Stimulated activated CD4-positive, alpha-beta T cell treated with anti-CD3 and anti-CD28 coated beads, Interleukin-1b, Interleukin-23, amount 100 ng/mL, for 48 hours (primary cell): ENCODE results near the gene GRIP2.

ENCODE experiments used
- DNase-seq: peaks from one replicate; pipeline ENCODE4 v3.0.0-alpha.2; 2020

The GRIP2 gene

DNA sequence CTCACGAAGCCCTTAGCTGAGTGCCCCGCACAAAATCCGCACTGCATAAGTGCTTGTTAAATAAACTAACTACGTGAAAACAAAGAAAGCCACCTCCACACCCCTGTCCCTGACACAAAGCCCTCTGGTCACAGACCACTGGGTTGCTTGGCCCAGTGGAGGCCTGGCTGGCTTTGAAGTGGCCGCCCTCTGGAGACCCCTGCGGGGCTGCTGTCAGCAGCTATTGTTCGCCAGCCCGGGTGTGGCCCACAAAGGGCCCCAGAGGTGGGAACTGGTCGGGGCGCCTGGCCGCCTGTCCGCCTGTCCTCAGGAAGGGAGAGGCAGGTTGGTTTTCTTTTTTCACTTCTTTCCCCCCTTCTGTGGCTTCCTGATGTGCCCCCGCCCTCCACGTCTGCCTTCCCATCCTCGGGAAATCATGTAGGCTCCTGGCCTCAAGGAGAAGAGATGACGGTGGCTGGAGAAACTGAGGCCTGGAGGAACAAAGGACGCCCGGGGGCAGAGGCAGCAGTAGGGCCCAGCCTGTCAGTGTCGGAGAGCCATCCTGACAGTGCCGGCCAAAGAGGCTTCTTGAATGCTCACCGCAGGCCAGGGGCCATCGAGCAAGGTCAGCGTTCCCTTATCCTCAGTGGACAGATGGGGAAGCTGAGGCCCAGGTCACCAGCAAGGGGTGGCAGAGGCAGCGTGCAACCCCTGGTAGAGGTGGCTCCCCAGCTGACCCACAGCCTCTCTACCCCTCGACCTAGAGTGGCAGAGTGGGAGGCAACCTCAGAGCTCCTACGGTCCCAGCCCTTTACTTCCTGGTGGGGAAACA lies 76.6 kb downstream of the GRIP2 start:
- DNase-seq, result no peak

DNA sequence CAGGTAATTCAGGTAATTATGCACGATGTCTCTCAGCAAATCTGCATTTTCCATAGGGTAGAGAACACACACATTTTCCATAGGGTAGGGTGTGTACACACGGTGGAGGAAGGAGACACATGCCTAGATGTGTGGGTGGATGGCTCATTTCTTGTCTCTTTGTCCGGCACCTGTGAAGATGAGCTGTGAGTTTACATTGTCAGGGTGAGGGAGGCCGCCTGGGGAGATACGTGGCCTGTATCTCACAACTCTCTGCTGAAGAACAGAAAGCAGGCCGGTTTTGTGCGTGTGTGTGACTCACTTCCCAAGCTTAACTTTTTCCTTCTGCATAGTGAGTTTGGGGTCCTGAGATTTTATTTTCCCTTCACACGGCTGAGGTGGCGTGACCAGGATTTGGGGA lies 77.4 kb downstream of the GRIP2 start:
- DNase-seq, result peak; percentile 65

DNA sequence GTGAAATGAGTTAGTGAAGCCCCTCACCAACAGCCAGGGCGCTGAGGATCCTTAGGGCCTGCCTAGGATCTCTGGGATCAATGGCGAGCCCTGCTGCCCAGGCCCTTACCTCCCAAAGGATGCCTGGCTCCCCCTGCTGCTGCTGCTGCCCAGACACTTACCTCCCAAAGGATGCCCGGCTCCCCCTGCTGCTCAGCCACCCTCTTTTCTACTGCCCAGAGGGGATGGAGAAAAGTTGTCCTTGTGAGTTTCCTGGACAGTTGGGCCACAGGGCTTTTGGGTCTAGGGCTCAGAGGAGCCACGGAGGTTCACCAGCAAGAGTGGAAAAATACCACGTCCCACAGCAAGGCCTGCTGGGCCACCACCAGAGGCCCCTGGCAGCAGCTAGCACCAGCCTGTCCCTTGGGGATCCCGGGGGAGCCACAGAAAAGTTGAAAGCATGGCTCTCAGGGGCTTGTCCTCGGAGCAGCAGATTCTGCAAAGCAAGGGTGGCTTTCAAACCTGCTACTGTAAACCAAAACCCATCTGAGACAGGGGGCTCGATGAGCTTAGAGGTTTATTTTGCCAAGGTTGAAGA lies 78.3 kb downstream of the GRIP2 start:
- no peak for DNase-seq

DNA sequence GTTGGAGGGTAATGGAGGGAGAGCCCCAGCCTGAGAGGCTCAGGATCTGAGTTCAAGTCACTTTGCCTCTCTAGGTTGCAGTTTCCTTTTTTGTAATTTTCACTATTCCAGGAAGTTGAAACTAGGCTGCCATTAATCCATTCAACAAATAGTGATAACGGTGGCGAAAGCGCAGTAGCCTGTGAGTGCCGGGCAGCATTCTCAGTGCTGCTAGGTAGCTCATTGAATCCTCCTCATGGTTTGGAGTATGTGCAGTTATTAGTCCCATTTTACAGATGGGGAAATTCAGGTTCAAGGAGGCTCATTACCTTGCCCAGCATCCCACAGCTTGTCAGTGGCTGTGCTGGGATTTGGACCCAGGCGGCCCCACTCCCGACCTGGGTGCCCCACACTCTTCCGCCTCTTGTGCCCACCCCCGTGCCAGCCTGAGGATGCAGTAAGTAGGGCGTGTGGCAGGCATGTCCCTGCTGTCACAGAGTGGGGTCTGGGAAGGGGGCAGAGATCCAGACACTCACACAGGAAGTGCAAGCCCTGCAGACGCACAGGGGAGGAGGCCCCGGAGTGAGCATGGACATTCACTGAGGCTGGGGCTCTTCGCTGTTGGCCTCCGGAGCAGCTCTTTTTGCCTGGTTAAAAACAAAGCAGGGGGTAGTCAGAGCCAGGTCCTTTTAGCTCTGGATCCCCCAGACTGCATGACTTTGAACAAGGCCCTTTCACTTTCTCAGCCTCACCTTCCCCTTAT lies 79.0 kb downstream of the GRIP2 start:
- no peak for DNase-seq

DNA sequence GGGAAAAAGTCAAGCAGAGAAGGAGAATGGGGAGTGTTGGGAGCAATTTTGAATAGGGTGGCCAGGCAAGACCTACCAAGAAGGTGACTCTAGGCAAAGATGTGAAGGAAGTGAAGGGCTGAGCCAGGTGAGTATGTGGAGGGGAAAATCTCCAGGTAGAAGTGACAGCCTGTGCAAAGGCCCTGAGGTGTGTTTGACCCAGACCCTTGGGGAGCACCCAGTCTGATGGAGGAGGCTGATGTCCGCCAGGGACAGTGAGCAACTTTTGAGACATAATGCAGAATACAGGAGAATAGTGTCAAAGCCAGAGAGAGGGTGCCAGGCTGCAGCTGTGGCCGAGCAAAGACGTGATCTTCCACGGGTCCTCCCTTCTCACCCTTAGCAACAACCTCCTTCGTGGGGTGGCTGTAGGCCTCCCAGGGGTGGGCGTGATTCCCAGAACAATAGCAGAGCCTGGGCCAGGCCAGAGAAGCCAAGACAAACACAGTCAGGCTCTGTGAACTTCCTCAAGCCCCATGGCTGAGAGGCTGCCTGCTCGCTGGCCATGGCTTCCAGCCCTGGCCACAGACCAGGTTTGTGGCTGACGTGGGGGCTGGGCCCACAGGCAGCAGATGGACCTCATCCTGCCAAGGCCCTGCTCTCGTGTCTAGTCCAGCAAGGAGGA lies 79.7 kb downstream of the GRIP2 start:
- no peak for DNase-seq

DNA sequence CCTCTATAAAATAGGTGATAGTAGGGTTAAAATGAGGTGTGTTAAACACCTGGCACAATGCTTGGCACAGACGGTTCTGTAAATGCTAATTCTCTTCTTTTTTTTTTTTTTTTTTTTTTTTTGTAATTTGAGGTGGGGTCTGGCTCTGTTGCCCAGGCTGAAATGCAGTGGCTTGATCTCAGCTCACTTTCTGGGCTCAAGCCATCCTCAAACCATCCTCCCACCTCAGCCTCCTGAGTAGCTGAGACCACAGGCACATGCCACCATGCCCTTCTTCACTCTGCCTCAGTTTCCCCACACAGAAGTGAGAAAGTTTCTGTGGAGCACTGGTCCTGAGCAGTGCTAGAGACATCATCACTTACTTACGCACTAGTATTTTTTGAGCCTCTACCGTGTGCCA lies 80.4 kb downstream of the GRIP2 start:
- no peak for DNase-seq

DNA sequence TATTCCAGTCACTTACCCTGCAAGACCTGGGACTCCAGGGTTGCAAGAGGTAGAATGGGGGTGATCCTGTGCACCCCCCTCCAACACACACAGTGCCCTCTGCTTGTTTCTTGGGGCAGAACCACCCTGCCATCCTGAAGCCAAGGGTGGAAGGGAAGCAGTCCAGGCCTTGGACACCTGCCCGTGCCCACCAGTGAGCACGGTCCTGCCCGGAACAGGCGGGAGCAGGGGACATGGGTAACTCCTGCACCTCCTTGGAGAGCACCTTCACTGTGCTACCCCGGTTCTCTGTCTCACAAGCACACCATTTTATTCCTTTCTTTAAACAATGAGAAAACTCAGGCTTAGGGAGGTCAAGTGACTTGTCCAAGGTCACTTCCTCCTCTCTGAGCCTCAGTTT lies 80.8 kb downstream of the GRIP2 start:
- DNase-seq, result no peak

DNA sequence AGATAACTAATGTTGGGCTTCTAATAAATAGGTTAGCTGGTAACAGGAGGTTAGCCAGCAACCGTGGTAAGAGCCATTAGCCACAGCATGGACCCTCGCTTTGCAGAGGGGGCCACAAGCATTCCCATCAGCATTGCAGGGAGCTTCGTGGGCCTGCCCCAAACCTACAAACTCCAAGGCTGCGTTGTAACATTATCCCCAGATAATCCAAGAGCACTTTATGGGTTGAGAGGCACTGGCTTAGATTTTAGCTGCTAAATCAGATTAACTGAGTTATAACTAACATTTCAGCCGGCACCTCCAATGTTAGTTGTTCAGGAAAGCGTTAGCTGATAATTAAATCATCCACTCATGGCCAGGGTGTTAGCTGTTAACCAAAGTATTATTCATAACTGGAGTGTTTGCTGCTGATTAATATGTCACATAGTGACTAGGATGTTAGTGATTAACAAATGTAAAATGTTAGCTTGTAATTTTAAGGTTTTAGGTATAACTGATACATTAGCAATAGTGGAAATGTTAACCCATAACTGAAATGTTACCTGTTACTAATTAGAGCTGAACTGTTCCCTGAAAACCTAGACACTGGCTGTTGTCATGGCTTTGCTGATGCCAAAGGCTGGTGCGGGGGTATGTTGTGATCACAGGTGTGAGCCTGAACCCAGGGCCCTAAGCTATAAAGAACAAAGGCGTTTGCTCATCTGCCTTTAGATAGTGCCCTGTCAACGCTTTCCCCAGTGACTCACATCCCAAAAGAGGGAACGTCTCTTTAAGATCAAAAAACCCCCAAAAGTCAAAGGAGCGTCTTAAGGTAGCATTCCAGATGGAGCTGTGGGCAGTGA lies 81.5 kb downstream of the GRIP2 start:
- peak; percentile 40 for DNase-seq

DNA sequence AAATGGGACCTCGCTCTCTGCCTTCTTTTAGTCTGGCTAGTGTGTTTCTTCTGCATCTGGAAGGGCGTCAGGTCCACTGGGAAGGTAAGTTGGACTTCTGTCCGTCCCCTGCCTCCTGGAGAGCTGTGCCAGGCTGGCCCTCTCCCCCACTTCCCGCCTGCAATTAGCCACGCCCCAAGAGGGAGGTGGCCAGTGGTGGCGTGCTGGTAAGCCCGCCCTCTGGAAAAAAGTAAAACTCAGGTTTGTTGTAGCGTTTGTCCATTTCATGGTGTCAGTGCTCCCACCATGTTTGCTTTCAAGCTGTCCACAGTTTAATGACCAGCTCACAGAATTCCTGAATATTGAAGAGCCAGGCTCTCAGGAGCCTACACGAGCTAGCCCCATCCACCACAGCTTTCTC lies 82.1 kb downstream of the GRIP2 start:
- DNase-seq, result no peak

DNA sequence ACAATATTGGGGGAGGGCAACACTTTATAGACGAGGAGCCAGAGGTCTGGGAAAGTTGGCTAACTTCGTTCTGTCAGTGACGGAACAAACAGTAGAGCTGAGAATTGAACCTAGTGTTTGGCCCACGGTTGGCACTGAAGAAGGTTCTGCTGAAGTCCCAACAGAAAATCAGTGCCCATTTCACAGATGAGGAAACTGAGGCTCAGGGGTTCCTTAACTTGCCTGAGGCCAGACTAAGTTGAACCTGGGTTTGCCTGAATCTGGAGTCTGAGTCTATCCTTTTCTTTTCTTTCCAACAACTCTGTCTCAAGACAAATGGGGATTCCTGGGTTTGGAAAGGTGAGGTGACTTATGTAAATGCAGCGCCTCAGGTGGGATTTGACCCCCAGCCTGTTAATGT lies 82.7 kb downstream of the GRIP2 start:
- no peak for DNase-seq

DNA sequence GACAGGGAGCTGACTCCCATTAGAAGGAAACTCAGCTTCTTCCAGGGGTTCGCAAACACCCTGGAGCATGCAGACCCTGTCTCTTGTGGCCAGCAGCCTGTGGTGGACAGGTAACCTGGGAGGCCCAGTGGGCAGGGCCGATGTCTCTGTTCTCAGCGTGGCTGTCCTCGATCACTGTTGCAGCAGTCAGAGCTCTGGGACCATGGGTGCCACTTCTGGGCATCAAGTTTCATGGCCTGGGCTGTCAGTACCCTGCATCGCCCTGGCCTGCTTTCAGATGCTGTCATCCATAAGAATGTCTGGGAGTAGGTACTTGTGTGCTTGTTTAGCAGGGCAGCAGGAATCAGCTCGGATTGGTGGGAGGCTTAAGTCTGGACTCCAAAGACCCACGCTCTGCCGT lies 83.3 kb downstream of the GRIP2 start:
- DNase-seq, result no peak

DNA sequence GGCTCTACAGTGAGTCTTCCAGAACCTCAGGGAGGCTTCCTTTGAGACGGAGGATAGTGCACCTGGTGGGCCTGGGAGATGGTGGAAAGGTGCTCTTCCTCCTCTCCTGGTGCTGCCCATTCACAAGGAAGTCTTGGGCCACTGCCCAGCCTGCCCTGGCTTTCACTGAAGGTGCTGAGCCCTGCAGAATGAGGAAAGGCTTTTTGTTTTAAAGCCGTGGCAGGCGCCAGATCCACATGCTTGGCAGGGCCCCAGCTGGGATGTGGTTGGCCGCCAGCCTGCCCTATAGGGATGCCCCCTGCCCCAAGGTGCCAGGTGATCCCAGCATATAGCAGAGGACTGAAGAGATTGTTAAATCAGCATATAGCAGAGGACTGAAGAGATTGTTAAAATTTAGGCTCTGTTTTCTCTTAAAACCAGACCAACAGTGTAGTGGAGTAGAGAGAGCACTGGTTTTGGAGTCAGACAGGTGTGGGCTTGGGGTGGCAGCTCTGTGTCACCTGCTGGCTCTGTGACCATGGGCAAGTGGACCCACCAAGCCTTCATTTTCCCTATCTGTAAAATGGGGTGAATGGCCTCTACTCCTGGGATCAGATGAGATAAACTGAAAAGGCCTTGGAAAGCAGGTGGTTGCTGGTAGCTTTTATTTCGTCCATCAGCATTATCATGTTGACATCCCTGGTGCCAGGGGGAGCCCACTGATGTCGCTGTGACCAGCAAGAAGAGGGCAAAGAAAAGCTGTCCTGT lies 84.4 kb downstream of the GRIP2 start:
- no peak for DNase-seq

DNA sequence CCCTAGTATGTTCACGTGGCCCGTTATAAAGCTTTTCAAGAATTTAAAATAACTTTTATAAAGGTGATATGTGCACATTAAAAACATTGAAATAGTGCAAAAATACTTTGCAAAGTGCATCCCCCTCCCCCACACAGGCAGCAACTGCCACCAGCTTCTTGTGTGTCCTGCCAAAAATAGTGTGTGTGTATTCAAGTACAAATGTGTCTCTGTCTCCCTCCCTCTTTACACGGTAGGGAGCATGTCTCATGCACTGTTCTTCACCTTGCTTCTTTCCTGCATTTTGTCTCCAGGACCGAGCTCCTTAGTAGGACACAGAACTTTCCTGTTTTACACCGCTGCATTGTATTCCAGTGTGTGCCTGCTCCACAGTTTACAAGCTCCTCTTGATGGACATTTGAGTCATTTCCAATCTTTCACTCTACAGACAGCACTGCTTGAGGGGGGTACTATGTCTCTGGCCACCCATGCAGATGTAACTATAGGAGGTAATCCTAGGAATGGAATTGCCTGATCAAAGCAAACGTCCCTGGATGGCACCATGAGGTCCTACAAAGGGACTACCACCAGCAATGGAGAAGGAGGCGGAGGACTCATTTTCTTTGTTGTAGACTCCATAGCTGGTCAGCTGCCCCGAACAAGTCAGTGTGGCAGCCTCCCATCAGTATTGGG lies 85.4 kb downstream of the GRIP2 start:
- DNase-seq, result no peak

DNA sequence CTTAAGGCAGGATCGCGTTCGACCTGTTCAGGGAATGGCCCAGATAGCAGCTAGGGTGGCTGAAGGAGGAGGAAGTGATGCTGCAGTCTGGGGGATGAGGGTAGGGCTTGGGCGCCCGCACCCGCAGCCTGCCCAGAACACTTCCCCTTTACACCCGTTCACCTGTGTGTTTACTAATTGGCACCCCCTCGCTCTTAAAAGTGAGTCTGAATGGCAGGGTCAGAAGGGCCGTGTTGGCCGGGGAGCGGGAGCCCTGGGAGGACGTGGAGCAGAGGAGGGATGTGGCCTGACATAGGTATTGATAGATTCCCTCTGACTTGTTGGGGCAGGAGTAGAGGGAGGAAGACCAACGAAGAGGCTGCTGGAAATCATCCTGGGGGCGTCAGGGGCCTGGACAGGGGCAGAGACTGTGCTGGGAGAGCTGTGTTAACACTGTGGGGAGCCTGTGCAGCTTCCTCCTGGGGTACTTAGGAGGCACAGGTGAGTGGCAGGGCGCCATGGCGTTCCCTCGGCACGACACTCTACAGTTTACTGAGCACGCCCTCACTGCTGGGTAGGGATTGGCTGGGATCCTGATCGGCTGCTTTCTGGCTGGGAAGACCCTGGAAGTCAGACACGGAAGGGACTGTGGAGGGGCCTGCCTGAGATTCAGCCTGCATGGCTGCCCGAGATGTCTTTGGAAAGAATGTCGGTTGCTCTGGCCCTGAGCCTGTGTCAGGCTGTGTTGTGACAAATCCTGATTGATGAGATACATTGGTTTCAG lies 86.1 kb downstream of the GRIP2 start:
- no peak for DNase-seq

DNA sequence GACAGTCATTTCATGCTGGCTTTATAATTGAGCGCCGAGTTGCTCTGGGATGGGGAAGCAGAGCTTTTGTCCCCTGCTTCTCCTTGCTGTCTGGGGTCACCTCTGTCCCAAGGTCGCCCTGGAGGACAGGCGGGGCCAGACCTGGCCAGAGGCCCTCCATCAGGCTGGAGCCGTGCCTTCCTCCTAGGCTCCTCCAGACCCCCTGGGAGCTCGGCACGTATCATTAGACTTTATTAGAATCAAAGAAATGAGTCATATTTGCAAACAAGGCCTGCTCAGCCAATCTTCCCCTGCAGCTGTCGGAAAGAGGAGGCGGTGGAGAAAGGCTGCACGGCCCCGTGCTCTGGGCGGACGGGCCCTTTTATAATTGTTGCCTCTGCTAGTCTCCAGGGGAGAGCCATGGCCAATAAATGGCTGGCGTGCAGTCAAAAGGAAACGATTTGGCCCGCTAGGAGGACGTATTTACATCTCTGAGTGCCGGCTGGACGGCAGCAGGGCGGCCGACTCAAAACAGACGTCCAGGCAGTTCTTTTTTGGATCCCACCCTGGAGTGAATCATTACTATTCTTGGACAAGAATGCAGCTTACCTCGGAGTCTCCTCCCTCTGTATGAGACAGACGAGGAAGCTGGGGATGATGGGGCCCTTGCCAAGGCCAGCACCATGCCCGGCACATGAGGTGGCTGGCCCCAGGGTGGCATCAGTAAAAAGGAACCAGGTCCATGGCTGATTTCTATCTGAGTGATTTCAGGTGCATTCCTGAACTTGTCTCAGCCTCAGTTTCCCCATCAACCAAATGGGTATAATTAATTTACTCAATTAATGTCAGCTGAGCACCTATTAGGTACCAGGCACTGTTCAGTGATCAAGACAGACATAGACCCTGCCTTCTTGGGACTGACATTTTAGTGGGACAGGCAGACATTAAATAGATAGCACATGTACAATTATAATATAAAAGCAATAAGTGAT lies 87.1 kb downstream of the GRIP2 start:
- no peak for DNase-seq

DNA sequence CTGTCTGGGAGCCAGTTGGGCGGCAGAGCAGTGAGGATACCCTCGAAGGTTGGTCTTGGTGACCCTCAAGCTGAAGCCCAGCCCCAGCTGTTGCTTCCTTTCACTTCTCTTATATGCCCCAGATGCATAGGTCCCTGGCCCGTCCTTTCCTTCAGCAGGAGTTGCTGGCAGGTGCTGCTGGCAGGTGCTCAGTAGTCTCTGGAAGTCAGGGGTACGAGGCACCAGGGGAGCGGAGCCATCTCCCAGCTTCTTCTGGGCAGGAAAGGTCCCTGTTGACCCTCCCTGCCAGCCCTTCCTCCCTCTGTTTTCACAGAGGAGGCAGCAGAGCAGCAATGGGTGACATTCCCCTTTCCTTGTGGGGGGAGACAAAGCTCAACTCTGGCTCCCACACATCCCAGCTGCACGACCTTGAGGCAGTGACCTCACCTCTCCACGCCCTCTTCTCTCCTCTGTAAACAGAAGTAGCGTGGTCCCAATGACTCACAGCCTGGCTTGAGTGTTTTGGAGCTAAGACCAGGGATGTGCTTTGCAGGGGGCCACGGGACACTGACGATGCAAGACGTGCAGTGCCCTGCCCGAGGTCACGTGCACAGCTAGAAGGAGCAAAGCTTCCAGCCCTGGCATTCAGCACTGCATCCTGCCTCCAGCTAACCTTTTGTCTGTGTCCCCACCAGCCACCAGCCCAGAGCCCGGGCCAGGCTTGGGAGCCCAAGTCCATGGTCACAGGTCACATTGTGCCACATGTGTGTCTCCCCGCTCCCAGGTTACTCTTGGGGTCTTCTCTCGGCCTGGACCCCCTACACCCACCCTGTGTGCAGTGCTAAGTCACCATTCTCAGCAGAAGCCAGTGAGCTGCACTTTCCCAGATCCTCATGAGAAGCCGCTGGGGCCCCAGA lies 88.0 kb downstream of the GRIP2 start:
- DNase-seq, result no peak

DNA sequence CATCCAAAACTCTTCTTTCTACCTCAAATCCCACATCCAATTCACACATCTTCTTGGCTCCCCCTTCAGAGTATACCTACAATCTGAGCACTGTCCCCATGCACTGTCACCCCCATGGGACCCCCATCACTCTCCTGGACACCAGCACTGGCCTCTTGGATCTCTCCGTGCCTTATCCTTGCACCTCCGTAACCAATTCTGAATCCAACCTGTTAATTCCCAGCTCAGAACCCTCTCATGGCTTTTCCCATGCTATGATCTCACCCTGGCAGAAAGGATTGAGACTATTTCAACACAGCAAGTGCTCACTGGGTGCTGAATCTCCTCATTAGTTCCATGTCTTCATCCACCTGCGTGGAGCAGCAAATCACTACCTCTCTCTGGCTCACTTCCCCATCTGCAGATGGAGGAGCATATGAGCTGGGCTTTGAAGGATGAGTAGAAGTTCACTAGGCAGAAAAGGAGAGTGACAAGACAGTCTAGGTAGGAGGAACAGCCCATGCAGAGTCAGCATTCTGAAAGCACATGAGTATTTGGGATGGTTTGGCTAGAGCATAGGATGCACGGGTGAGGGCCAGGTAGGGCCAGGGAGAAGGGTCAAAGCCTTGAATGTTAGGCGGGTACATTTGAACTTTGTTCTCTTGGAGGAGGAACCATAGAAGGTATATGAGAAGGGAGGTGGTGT lies 89.1 kb downstream of the GRIP2 start:
- no peak for DNase-seq

DNA sequence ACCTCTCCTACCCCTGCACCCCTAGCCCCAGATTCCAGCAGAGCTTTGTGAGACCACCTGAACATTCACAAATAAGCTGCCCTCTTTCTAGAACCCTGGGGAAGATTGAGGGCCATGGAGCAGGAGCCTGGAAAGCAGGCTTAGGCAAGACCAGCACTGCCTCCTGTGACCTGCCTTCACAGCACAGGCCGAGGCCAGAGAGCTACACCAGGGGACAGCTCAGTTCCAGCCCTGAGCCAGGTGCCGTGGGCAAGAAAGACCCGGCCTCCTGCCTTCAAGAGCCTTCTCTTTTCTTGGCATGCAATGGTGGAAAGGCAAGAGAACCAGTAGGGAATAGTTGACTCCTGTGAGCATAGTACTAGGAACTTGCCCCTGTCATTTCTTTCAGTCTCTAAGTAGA lies 89.6 kb downstream of the GRIP2 start:
- DNase-seq, result no peak
